Heart right ventricle (tissue), 16 donors: ENCODE data around the gene PDCD2L. TPM values are rescaled to one million over a fixed set of nuclear protein-coding genes. Genes with fewer than 3 reads are reported as not detected.
A peak's percentile ranks its signal among the peaks of the same experiment; 100 is the strongest.
"Not testable (repeated sequence)": the region's sequence is repeated elsewhere in the genome, so short reads cannot be mapped to it uniquely, and the experiment has no call there.

Experiments
- ATAC-seq, 8 donors: fragments of 200-7000 bp; cut with Tn5 transposase; one replicate each; pipeline ENCODE4 v1.9.1; 2020; ENCODE audit warnings: mild to moderate bottlenecking in 8 of 8, moderate library complexity in 8 of 8, moderate number of reproducible peaks in 1 of 8
- DNase-seq, 2 donors: peaks; one replicate each; pipeline ENCODE4 v3.0.0-alpha.2; 2020
- H3K27ac ChIP-seq, 10 donors: fragments of 200-600 bp; sonication (generic) in 2 of 10; one replicate each; pipeline versions ENCODE4 v1.5.0 to v1.8.0; 2020 to 2022; ENCODE audit warnings: mild to moderate bottlenecking in 3 of 10
- H3K27me3 ChIP-seq, 7 donors: fragments of 200-600 bp; one replicate each; pipeline ENCODE4 v1.8.0; 2021 to 2022; ENCODE audit warnings: mild to moderate bottlenecking in 2 of 7
- H3K36me3 ChIP-seq, 9 donors: fragments of 200-600 bp; sonication (generic) in 1 of 9; one replicate each; pipeline versions ENCODE4 v1.5.0 to v1.8.0; 2020 to 2022; ENCODE audit warnings: mild to moderate bottlenecking in 2 of 9
- H3K4me1 ChIP-seq, 9 donors: fragments of 200-600 bp; sonication (generic) in 1 of 9; one replicate each; pipeline versions ENCODE4 v1.5.0 to v1.8.0; 2020 to 2022; ENCODE audit warnings: mild to moderate bottlenecking in 4 of 9
- H3K4me3 ChIP-seq, 10 donors: fragments of 200-600 bp; sonication (generic) in 2 of 10; one replicate each; pipeline versions ENCODE4 v1.5.0 to v1.8.0; 2020 to 2022; ENCODE audit warnings: mild to moderate bottlenecking in 7 of 10, moderate library complexity in 2 of 10
- H3K9me3 ChIP-seq, 11 donors: fragments of 200-600 bp in 10 of 11; sonication (generic) in 2 of 11; one replicate each; pipeline versions ENCODE4 v1.5.0 to v1.8.0; 2013 to 2022; ENCODE audit warnings: mild to moderate bottlenecking in 2 of 11, control low read depth in 1 of 11, moderate library complexity in 1 of 11
- WGBS, 2 donors: extraction: QIAGEN DNeasy Blood & Tissue Kit; methylation state at CpG; one replicate each; pipeline ENCODE4 v1.1.7; 2013; ENCODE audit warnings: inconsistent platforms in 1 of 2; 5-methylcytosine and 5-hydroxymethylcytosine counted together
- intact Hi-C, 10 donors: fragments of 100-400 bp; cut with DNase I; formaldehyde crosslinking; loops; one replicate each; pipeline versions ENCODE4 v1.11.1 to v1.14.2; 2022
- polyA plus RNA-seq, 2 donors: library from polyadenylated mRNA; stranded (reverse); fragments of 200-250 nt; gene quantifications; one replicate each; pipeline ENCODE4 v1.2.3, GENCODE V29; 2013
- total RNA-seq, 10 donors: library from RNA; stranded (reverse); fragmentation: NEBNext Ultra II Directional in 3 of 10; extraction: Animal tissue kit (Norgen Biotek cat#: 25700) in 3 of 10; gene quantifications; one replicate each; pipeline versions ENCODE4 v1.2.1 to v1.2.4, GENCODE V29; 2021 to 2023
- TF ChIP-seq, protein P1 (sequence below), 9 donors: fragments of 200-600 bp; sonication (generic) in 2 of 9; IDR thresholded peaks; one replicate each; pipeline versions ENCODE4 v1.5.0 to v1.8.0; 2021 to 2022; ENCODE audit warnings: antibody characterized with exemption in 9 of 9, mild to moderate bottlenecking in 5 of 9, moderate library complexity in 1 of 9
- donor health status: Arrhythmogenic right ventricular cardiomyopathy.
- donor health status: ischemic (EF 13 %, LVEDD 7.1; RV severe dilation, severe dysfunction).
- donor health status: healthy with polysubstance abuse.
- donor health status: DM: no; HTN: yes; CAD: no.
- donor health status: DM: no; HTN: no; CAD: no.
- donor health status: ischemic (EF 25% LVEDD 6.9; RV normal size, moderate dysfunction).
- donor health status: ischemic (EF 25% LVEDD 5.7; RV mildly dilated, moderate dysfunction).
- donor health status: healthy.
- donor health status: DM: yes; HTN: yes; CAD: no.
- donor health status: Ischemic cardiomyopathy.
- donor health status: ischemic (EF 35%, LVEDD 5.7; RV mildly dilated, moderate dysfunction).
- donor health status: nonischemic (EF 11% LVEDD 7.7; RV severe dilation, severe dysfunction).
- donor health status: DM: yes; HTN: yes; CAD: no.
- donor health status: PGD.
- donor health status: ischemic (EF 29% LVEDD 5.4; RV normal size, mild dysfunction).
- donor health status: nonischemic (EF 23%, LVEDD 6.1; RV moderate dilation, normal function).

Gene PDCD2L
- total and polyA plus RNA-seq, 12 donors = 7.1 to 15.3 (median 9.3) TPM

GRCh38 chr19:34468409-34468808 is 64.2 kb downstream of the PDCD2L start:
- Histone ChIP-seq H3K9me3 (no peaks in the 10 kb centered on the region), H3K27ac (no peak overlapping the region), H3K4me3 (no peak overlapping the region), H3K36me3 (peaks cover 0 to 100% (median 67%) of the 10 kb centered on the region in 9 donors), H3K27me3 (no peaks in the 10 kb centered on the region), H3K4me1 (peaks cover 0 to 14% (median 0%) of the 10 kb centered on the region in 9 donors)
- DNase-seq = no peak
- intact Hi-C loops = no loop called here
- ATAC-seq = peak in 5 of 8 donors; percentile 23 to 88 (median 67)
- WGBS, 2 donors = 45 to 58% methylated on average over 1 of the region's 1 CpG
- TF ChIP-seq, protein P1, sequence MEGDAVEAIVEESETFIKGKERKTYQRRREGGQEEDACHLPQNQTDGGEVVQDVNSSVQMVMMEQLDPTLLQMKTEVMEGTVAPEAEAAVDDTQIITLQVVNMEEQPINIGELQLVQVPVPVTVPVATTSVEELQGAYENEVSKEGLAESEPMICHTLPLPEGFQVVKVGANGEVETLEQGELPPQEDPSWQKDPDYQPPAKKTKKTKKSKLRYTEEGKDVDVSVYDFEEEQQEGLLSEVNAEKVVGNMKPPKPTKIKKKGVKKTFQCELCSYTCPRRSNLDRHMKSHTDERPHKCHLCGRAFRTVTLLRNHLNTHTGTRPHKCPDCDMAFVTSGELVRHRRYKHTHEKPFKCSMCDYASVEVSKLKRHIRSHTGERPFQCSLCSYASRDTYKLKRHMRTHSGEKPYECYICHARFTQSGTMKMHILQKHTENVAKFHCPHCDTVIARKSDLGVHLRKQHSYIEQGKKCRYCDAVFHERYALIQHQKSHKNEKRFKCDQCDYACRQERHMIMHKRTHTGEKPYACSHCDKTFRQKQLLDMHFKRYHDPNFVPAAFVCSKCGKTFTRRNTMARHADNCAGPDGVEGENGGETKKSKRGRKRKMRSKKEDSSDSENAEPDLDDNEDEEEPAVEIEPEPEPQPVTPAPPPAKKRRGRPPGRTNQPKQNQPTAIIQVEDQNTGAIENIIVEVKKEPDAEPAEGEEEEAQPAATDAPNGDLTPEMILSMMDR (IDR thresholded peaks at IDR 0.05) = no peak

DNA sequence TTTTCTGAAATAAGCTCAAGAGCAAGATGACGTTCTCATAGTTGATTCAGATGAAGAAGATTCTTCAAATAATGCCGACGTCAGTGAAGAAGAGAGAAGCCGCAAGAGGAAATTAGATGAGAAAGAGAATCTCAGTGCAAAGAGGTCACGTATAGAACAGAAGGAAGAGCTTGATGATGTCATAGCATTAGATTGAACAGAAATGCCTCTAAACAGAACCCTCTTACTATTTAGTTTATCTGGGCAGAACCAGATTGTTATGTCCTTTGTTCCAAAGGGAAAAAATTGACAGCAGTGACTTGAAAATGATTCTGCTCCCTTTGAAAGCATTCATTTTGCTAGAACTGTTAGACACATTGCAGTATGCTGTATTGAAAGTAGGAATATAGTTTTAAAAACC is 64.8 kb downstream of the PDCD2L start:
- 90 to 94% methylated on average over 5 of the region's 5 CpGs for WGBS, 2 donors
- ATAC-seq, H3K4me3 ChIP-seq, intact Hi-C loops, H3K9me3 ChIP-seq, DNase-seq, H3K27me3 ChIP-seq, H3K27ac ChIP-seq: not testable (repeated sequence)
- H3K36me3 ChIP-seq = peaks cover 0 to 100% (median 60%) of the 10 kb centered on the region in 9 donors
- peaks cover 0 to 15% (median 0%) of the 10 kb centered on the region in 9 donors for H3K4me1 ChIP-seq

DNA sequence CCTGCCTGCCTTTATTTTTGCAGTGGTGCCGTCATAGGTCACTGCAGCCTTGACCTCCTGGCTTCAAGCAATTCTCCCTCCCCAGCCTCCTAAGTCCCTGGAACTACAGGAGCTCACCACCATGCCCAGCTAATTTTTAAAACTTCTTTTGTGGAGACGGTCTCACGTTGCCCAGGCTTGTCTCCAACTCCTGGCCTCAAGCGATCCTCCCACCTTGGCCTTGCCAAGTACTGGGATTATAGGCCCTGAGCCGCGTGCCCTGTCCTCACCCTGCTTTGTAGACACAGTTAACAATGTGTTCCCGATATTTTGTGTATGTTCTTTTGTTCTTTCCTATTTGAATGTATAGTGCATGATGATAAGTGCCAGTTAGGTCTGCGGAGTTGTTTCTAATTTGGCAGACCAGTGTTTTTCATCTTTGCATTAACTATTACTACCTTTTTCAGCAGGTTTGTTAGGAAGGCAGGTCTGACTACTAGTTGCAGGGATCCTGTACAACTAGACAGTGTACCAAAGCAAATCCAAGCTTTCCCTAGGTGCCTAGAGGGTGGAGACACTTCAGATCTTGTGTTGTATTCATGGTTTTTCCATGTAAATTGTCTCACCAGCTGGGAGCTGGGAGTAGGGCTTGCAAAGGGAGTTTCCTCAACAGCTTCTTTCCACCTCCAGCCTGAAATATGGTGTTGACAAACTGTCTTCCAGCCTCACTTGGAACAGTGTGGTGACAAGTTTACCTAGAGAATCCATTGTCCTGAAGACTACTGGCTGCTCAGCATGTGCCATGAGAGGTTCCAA is 67.9 kb downstream of the PDCD2L start:
- Histone ChIP-seq H3K27me3 (no peaks in the 10 kb centered on the region), H3K4me1 (peaks cover 0 to 29% (median 0%) of the 10 kb centered on the region in 9 donors), H3K9me3 (no peaks in the 10 kb centered on the region), H3K4me3 (no peak overlapping the region), H3K27ac (no peak overlapping the region), H3K36me3 (peaks cover 0 to 75% (median 37%) of the 10 kb centered on the region in 9 donors)
- 83 to 87% methylated on average over 8 of the region's 8 CpGs for WGBS, 2 donors
- intact Hi-C loops = no loop called here
- ATAC-seq (no peak), DNase-seq (no peak)
- TF ChIP-seq, protein P1 (IDR thresholded peaks at IDR 0.05) = no peak

DNA sequence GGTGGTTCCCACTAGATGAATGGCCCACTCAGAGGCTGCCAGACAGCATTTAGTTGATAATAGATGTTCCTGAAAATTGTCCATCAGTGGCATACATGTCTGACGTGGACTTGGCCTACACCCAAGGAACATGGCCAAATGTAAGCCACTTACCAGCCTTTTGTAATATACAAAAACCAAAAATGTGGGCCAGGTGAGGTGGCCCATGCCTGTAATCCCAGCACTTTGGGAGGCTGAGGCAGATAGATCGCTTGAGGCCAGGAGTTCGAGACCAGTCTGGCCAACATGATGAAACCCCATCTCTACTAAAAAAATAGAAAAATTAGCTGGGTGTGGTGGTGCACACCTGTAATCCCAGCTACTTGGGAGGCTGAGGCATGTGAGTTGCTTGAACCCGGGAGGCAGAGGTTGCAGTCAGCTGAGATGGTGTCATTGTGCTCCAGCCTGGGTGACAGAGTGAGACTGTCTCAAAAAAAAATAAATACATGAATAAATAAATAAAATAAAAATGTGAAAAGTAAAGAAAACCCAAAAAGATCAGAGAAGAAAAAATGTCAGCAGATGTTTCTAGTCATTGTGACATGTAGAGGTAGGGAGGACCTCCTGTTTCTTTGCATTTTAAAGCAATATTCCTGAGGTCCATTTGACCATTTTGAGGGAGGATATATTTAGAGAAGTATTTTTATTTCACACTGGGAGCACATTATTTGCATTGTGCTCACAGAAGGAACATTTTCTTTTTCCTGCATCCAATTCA is 70.2 kb downstream of the PDCD2L start:
- TF ChIP-seq, protein P1 (IDR thresholded peaks at IDR 0.05) = no peak
- intact Hi-C loops = no loop called here
- 81 to 84% methylated on average over 4 of the region's 4 CpGs for WGBS, 2 donors
- Histone ChIP-seq H3K27ac (peak overlapping the region in 2 of 10 donors; percentile 2 to 56), H3K4me1 (peaks cover 0 to 21% (median 0%) of the 10 kb centered on the region in 9 donors), H3K36me3 (peaks cover 0 to 52% (median 23%) of the 10 kb centered on the region in 9 donors), H3K9me3 (no peaks in the 10 kb centered on the region), H3K27me3 (peaks cover 0 to 5% (median 0%) of the 10 kb centered on the region in 7 donors), H3K4me3 (no peak overlapping the region)
- DNase-seq (no peak), ATAC-seq (no peak)
